ENCODE measurements around the gene ARCN1. TPM values are rescaled to one million over a fixed set of nuclear protein-coding genes. Genes with fewer than 3 reads are reported as not detected.

ARCN1 gene
- total and polyA plus RNA-seq, 2 of the 4 experiments (the other 2 are of a cell fraction): 148 to 212 TPM

DNA sequence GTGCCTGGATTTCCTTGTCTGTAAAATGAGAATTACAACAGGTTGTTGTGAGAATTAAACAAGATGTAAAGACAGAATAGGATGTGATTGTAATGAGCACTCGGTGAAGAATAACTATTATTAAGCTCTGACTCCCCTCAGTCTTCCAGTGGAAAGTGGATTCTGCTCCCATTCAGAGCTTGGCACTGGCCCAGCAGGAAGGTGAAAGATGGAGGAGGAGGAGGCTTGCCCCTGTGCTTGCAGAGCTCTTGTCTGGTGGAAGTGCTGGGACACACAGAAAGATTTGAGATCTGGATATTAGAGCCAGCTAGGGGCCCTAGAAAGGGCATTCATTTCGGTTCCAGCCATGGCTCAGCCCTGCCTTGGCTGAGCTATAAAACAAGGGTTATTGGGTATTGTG, 63.4 kb downstream of the ARCN1 start:
- H2BK120ac ChIP-seq (ENCODE audit: low read depth, low read length): no peak overlapping the region
- peaks cover 40 to 95% of the 10 kb centered on the region in 2 experiments for H3K79me1 ChIP-seq (ENCODE audit: low read depth in 1 of 2, low read length in 2 of 2)
- peaks cover 26% of the 10 kb centered on the region for H3K9me1 ChIP-seq (ENCODE audit: insufficient read depth, low read length)
- H3K27ac ChIP-seq (ENCODE audit: insufficient read depth, low read length): no peak overlapping the region
- intact Hi-C loops (cut with micrococcal nuclease): no loop called here
- H3K4me2 ChIP-seq (ENCODE audit: low read depth, low read length): no peak overlapping the region
- no peak for DNase-seq
- H3K23ac ChIP-seq (ENCODE audit: low read depth, low read length): no peak overlapping the region
- H3K4me3 ChIP-seq (ENCODE audit: insufficient read depth, low read depth, low read length): no peak overlapping the region
- in situ Hi-C loops (cut with MboI; ENCODE audit: low sequenced_read_pairs): no loop called here
- H2AK5ac ChIP-seq (ENCODE audit: low read depth, low read length): no peak overlapping the region
- no peak overlapping the region for H3K18ac ChIP-seq (ENCODE audit: low read depth, low read length)
- dilution Hi-C loops (cut with HindIII; ENCODE audit: low sequenced_read_pairs, unreplicated experiment): no loop called here
- no peak for ATAC-seq (ENCODE audit: low read depth)
- no peak overlapping the region for H2AFZ ChIP-seq (replicated peaks; ENCODE audit: low read length, poor library complexity)
- BruUV-seq (replicated peaks): no TSS peak
- no peaks in the 10 kb centered on the region for H3K9me3 ChIP-seq (ENCODE audit: control insufficient read depth, insufficient read depth, low read length)
- POLR2A ChIA-PET (ENCODE audit: unreplicated experiment): no interaction called here
- H2BK5ac ChIP-seq (ENCODE audit: low read depth, low read length, poor library complexity, severe bottlenecking): no peak overlapping the region
- H3K4me1 ChIP-seq (ENCODE audit: control insufficient read depth, insufficient read depth, low read length): peaks cover 20% of the 10 kb centered on the region
- CTCF ChIA-PET: interaction anchor here (0.9 kb wide), 1 partner anchor 24 kb away, joined by 3 read pairs; no protein-coding TSS in a partner anchor
- no peak overlapping the region for H2BK15ac ChIP-seq (ENCODE audit: low read depth, low read length)
- H2AK9ac ChIP-seq (replicated peaks; ENCODE audit: low read depth, low read length, poor library complexity): no peak overlapping the region
- H3K27me3 ChIP-seq (ENCODE audit: control insufficient read depth, insufficient read depth, low read length): no peaks in the 10 kb centered on the region
- peaks cover 85% of the 10 kb centered on the region for H3K36me3 ChIP-seq (ENCODE audit: control insufficient read depth, insufficient read depth, low read length)
- H3K4ac ChIP-seq (ENCODE audit: low read depth, low read length): no peak overlapping the region; the same call in 1 of the 2 replicates
- no peak overlapping the region for H3K9ac ChIP-seq (ENCODE audit: low read depth, low read length)
- H2BK20ac ChIP-seq (ENCODE audit: low read depth, low read length): no peak overlapping the region
- no peak overlapping the region for H4K5ac ChIP-seq (ENCODE audit: low read depth, low read length)
- WGBS, 2 experiments (ENCODE audit: extremely low coverage in 2 of 2, insufficient read length in 1 of 2): no CpG with 5 or more reads among the region's 2 CpGs
- H3K56ac ChIP-seq (ENCODE audit: extremely low read depth, insufficient read depth, low read length): no peak overlapping the region
- TF ChIP-seq, protein P1, sequence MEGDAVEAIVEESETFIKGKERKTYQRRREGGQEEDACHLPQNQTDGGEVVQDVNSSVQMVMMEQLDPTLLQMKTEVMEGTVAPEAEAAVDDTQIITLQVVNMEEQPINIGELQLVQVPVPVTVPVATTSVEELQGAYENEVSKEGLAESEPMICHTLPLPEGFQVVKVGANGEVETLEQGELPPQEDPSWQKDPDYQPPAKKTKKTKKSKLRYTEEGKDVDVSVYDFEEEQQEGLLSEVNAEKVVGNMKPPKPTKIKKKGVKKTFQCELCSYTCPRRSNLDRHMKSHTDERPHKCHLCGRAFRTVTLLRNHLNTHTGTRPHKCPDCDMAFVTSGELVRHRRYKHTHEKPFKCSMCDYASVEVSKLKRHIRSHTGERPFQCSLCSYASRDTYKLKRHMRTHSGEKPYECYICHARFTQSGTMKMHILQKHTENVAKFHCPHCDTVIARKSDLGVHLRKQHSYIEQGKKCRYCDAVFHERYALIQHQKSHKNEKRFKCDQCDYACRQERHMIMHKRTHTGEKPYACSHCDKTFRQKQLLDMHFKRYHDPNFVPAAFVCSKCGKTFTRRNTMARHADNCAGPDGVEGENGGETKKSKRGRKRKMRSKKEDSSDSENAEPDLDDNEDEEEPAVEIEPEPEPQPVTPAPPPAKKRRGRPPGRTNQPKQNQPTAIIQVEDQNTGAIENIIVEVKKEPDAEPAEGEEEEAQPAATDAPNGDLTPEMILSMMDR (conservative IDR thresholded peaks at IDR 0.05; ENCODE audit: low read depth, low read length): no peak
- no peak for TF ChIP-seq NFE2L2 (IDR thresholded peaks at IDR 0.05; ENCODE audit: low read depth, low read length)
- TF ChIP-seq RAD21 (IDR thresholded peaks at IDR 0.05; ENCODE audit: low read length): no peak
- no peak for TF ChIP-seq SMC3 (IDR thresholded peaks at IDR 0.05; ENCODE audit: low read depth, low read length)
- no peak for TF ChIP-seq CHD1 (IDR thresholded peaks at IDR 0.05; ENCODE audit: low read depth, low read length)
- TF ChIP-seq POLR2A (IDR thresholded peaks at IDR 0.05; ENCODE audit: low read depth, low read length): no peak
- no peak for TF ChIP-seq MAFK (IDR thresholded peaks at IDR 0.05; ENCODE audit: low read depth, low read length)
- TF ChIP-seq CEBPB (IDR thresholded peaks at IDR 0.05; ENCODE audit: low read depth, low read length): no peak
- TF ChIP-seq RCOR1 (IDR thresholded peaks at IDR 0.05; ENCODE audit: insufficient replicate concordance, low read length): no peak
- TF ChIP-seq RFX5 (IDR thresholded peaks at IDR 0.05; ENCODE audit: low read depth, low read length): no peak
- no peak overlapping the region for H4K8ac ChIP-seq (ENCODE audit: low read depth in 2 of 2, low read length in 2 of 2)
- peaks cover 58% of the 10 kb centered on the region for H4K20me1 ChIP-seq (ENCODE audit: insufficient read depth, low read length)
- H4K91ac ChIP-seq (ENCODE audit: insufficient read depth, low read depth, low read length): no peak overlapping the region
- H3K14ac ChIP-seq (replicated peaks; ENCODE audit: low read depth, low read length): no peak overlapping the region

Data from IMR-90 (cell line).